K562 (cell line): ENCODE data around the gene PRR11. TPM values are rescaled to one million over a fixed set of nuclear protein-coding genes. Genes with fewer than 3 reads are reported as not detected.

ENCODE experiments used
- BRF2 ChIP-seq: IDR thresholded peaks from 3 replicates; pipeline ENCODE4 v1.6.1; 2011; ENCODE audit warnings: borderline replicate concordance, mild to moderate bottlenecking; ENCODE audit not compliant: insufficient read length, insufficient read depth
- CCAR2 ChIP-seq: fragments of 200-400 bp; formaldehyde crosslinking; IDR thresholded peaks from 2 replicates; pipeline ENCODE4 v1.6.1; 2017; ENCODE audit warnings: mild to moderate bottlenecking, low read depth, low read length
- CTCFL ChIP-seq: IDR thresholded peaks from 2 replicates; pipeline ENCODE4 v1.6.1; 2011; ENCODE audit warnings: borderline replicate concordance, low read depth, mild to moderate bottlenecking, moderate library complexity, low read length; ENCODE audit not compliant: insufficient read depth, poor library complexity, severe bottlenecking
- KDM2B ChIP-seq: fragments of 250-450 bp; sonication (Bioruptor Pico); IDR thresholded peaks from 2 replicates; pipeline ENCODE4 v1.8.0; 2021; ENCODE audit warnings: mild to moderate bottlenecking, moderate library complexity
- POLR2A ChIP-seq: fragments of 450-650 bp; conservative IDR thresholded peaks from 2 replicates; pipeline ENCODE4 v1.6.1; 2016
- RNF2 ChIP-seq: sonication (generic); IDR thresholded peaks from 2 replicates; pipeline ENCODE4 v1.6.1; 2016
- ZKSCAN3 ChIP-seq: fragments of 250-450 bp; sonication (Bioruptor Pico); IDR thresholded peaks from 2 replicates; pipeline ENCODE4 v1.4.0; 2020
- polyA plus RNA-seq, 8 experiments: library from polyadenylated mRNA; depleted of rRNA in 4 of 8; stranded (reverse) in 5 of 8; unstranded in 3 of 8; fragments of >200 nt; fragmentation: Nextera tagmentation in 2 of 8; fragmentation: Illumina TruSeq in 1 of 8; extraction: Ambion mirVana in 2 of 8; extraction: Trizol in 1 of 8; gene quantifications; 2 replicates each; pipeline versions ENCODE4 v1.2.1 to v1.2.3, GENCODE V29; 2011 to 2014; ENCODE audit warnings: inconsistent platforms in 1 of 8, missing spikeins in 1 of 8
- total RNA-seq, 7 experiments: library from RNA; depleted of rRNA in 6 of 7; stranded (reverse); fragments of >200 nt in 6 of 7; fragmentation: Illumina TruSeq in 2 of 7; extraction: Trizol in 2 of 7; gene quantifications; 2 replicates each; pipeline versions ENCODE4 v1.2.1 to v1.2.3, GENCODE V29; 2011 to 2021; ENCODE audit warnings: low replicate concordance in 1 of 7
- TF ChIP-seq, protein P1 (sequence below): fragments of 450-650 bp; formaldehyde crosslinking; IDR thresholded peaks from 2 replicates; pipeline ENCODE4 v1.4.0; 2022; ENCODE audit warnings: missing genetic modification characterization
- TF ChIP-seq, protein P2 (sequence below): sonication (generic); formaldehyde crosslinking; IDR thresholded peaks from 2 replicates; pipeline ENCODE4 v1.8.0; 2022; ENCODE audit warnings: missing genetic modification reagents, mild to moderate bottlenecking, borderline replicate concordance
- TF ChIP-seq, protein P3 (sequence below): fragments of 450-650 bp; IDR thresholded peaks from 2 replicates; pipeline ENCODE4 v1.6.1; 2016
- TF ChIP-seq, protein P4 (sequence below): fragments of 200-800 bp; sonication (Bioruptor generic); IDR thresholded peaks from 2 replicates; pipeline ENCODE4 v1.6.1; 2016; ENCODE audit warnings: missing genetic modification characterization, missing compliant biosample characterization
- TF ChIP-seq, protein P5 (sequence below), 2 experiments: fragments of 450-650 bp; IDR thresholded peaks; 2 replicates each; pipeline ENCODE4 v1.6.1; 2016

The PRR11 gene
- total and polyA plus RNA-seq, 9 of the 15 experiments (the other 6 are each of a cell fraction or from before 2014, with no cell fraction given), result 13.3 to 75.2 (median 46.4) TPM

GRCh38 chr17:59154721-59155438 lies 666 bp upstream of the PRR11 start, which contains the start of gene SKA2 (continued):
- TF ChIP-seq, protein P1, sequence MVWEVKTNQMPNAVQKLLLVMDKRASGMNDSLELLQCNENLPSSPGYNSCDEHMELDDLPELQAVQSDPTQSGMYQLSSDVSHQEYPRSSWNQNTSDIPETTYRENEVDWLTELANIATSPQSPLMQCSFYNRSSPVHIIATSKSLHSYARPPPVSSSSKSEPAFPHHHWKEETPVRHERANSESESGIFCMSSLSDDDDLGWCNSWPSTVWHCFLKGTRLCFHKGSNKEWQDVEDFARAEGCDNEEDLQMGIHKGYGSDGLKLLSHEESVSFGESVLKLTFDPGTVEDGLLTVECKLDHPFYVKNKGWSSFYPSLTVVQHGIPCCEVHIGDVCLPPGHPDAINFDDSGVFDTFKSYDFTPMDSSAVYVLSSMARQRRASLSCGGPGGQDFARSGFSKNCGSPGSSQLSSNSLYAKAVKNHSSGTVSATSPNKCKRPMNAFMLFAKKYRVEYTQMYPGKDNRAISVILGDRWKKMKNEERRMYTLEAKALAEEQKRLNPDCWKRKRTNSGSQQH (CRISPR knock-in tag), result no peak
- TF ChIP-seq CTCFL, result no peak
- TF ChIP-seq, protein P2, sequence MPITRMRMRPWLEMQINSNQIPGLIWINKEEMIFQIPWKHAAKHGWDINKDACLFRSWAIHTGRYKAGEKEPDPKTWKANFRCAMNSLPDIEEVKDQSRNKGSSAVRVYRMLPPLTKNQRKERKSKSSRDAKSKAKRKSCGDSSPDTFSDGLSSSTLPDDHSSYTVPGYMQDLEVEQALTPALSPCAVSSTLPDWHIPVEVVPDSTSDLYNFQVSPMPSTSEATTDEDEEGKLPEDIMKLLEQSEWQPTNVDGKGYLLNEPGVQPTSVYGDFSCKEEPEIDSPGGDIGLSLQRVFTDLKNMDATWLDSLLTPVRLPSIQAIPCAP, result no peak
- TF ChIP-seq BRF2, result no peak
- TF ChIP-seq, protein P3, sequence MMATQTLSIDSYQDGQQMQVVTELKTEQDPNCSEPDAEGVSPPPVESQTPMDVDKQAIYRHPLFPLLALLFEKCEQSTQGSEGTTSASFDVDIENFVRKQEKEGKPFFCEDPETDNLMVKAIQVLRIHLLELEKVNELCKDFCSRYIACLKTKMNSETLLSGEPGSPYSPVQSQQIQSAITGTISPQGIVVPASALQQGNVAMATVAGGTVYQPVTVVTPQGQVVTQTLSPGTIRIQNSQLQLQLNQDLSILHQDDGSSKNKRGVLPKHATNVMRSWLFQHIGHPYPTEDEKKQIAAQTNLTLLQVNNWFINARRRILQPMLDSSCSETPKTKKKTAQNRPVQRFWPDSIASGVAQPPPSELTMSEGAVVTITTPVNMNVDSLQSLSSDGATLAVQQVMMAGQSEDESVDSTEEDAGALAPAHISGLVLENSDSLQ, result peak; percentile 99
- no peak for TF ChIP-seq ZKSCAN3
- no peak for TF ChIP-seq CCAR2
- TF ChIP-seq, protein P4, sequence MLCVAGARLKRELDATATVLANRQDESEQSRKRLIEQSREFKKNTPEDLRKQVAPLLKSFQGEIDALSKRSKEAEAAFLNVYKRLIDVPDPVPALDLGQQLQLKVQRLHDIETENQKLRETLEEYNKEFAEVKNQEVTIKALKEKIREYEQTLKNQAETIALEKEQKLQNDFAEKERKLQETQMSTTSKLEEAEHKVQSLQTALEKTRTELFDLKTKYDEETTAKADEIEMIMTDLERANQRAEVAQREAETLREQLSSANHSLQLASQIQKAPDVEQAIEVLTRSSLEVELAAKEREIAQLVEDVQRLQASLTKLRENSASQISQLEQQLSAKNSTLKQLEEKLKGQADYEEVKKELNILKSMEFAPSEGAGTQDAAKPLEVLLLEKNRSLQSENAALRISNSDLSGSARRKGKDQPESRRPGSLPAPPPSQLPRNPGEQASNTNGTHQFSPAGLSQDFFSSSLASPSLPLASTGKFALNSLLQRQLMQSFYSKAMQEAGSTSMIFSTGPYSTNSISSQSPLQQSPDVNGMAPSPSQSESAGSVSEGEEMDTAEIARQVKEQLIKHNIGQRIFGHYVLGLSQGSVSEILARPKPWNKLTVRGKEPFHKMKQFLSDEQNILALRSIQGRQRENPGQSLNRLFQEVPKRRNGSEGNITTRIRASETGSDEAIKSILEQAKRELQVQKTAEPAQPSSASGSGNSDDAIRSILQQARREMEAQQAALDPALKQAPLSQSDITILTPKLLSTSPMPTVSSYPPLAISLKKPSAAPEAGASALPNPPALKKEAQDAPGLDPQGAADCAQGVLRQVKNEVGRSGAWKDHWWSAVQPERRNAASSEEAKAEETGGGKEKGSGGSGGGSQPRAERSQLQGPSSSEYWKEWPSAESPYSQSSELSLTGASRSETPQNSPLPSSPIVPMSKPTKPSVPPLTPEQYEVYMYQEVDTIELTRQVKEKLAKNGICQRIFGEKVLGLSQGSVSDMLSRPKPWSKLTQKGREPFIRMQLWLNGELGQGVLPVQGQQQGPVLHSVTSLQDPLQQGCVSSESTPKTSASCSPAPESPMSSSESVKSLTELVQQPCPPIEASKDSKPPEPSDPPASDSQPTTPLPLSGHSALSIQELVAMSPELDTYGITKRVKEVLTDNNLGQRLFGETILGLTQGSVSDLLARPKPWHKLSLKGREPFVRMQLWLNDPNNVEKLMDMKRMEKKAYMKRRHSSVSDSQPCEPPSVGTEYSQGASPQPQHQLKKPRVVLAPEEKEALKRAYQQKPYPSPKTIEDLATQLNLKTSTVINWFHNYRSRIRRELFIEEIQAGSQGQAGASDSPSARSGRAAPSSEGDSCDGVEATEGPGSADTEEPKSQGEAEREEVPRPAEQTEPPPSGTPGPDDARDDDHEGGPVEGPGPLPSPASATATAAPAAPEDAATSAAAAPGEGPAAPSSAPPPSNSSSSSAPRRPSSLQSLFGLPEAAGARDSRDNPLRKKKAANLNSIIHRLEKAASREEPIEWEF (CRISPR knock-in tag), result peak; percentile 75; the same call in 1 of the 2 replicates
- peak; percentile 23; the same call in 1 of the 2 replicates for TF ChIP-seq KDM2B (CRISPR knock-in tag)
- TF ChIP-seq RNF2, result 0 out of 2 replicates have a peak, but pooled peaks have one; percentile 5
- TF ChIP-seq POLR2A, result peak; percentile 84
- TF ChIP-seq, protein P5, sequence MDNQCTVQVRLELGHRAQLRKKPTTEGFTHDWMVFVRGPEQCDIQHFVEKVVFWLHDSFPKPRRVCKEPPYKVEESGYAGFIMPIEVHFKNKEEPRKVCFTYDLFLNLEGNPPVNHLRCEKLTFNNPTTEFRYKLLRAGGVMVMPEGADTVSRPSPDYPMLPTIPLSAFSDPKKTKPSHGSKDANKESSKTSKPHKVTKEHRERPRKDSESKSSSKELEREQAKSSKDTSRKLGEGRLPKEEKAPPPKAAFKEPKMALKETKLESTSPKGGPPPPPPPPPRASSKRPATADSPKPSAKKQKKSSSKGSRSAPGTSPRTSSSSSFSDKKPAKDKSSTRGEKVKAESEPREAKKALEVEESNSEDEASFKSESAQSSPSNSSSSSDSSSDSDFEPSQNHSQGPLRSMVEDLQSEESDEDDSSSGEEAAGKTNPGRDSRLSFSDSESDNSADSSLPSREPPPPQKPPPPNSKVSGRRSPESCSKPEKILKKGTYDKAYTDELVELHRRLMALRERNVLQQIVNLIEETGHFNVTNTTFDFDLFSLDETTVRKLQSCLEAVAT (IDR thresholded peaks at IDR 0.05), result peak; percentile 89 to 97
